ENCODE results near the gene ZSCAN25.
"Not testable (repeated sequence)": the region's sequence is repeated elsewhere in the genome, so short reads cannot be mapped to it uniquely, and the experiment has no call there.

- TF ChIP-seq, protein P1, sequence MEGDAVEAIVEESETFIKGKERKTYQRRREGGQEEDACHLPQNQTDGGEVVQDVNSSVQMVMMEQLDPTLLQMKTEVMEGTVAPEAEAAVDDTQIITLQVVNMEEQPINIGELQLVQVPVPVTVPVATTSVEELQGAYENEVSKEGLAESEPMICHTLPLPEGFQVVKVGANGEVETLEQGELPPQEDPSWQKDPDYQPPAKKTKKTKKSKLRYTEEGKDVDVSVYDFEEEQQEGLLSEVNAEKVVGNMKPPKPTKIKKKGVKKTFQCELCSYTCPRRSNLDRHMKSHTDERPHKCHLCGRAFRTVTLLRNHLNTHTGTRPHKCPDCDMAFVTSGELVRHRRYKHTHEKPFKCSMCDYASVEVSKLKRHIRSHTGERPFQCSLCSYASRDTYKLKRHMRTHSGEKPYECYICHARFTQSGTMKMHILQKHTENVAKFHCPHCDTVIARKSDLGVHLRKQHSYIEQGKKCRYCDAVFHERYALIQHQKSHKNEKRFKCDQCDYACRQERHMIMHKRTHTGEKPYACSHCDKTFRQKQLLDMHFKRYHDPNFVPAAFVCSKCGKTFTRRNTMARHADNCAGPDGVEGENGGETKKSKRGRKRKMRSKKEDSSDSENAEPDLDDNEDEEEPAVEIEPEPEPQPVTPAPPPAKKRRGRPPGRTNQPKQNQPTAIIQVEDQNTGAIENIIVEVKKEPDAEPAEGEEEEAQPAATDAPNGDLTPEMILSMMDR (IDR thresholded peaks at IDR 0.05), result not testable (repeated sequence)
- TF ChIP-seq POLR2A (IDR thresholded peaks at IDR 0.05), result not testable (repeated sequence)
Observed at GRCh38 chr7:99637414-99637813, 20.7 kb downstream of the ZSCAN25 start.
